ENCODE measurements around the gene B3GAT2. TPM values are rescaled to one million over a fixed set of nuclear protein-coding genes. Genes with fewer than 3 reads are reported as not detected.

Gene B3GAT2
- total RNA-seq, 4 donors from 2014 or later = not detected

GRCh38 chr6:70991253-70991652, 34.4 kb upstream of the B3GAT2 start:
- intact Hi-C loops (cut with DNase I) = no loop called here
- 87 to 88% methylated on average over 2 of the region's 2 CpGs for WGBS, 2 donors
- Histone ChIP-seq H3K27ac (no peak overlapping the region), H3K9me3 (no peaks in the 10 kb centered on the region), H3K4me1 (no peaks in the 10 kb centered on the region), H3K36me3 (no peaks in the 10 kb centered on the region), H3K4me3 (replicated peaks in 1 of 3) (no peak overlapping the region), H3K27me3 (no peaks in the 10 kb centered on the region)
- TF ChIP-seq POLR2A (IDR thresholded peaks at IDR 0.05) (no peak), CTCF (IDR thresholded peaks at IDR 0.05) (no peak)
- DNase-seq = no peak

- H3K27me3 ChIP-seq = no peaks in the 10 kb centered on the region
- no peaks in the 10 kb centered on the region for H3K4me1 ChIP-seq
- no peaks in the 10 kb centered on the region for H3K36me3 ChIP-seq
- WGBS, 2 donors = 64 to 83% methylated on average over 4 of the region's 4 CpGs
- H3K9me3 ChIP-seq = no peaks in the 10 kb centered on the region
- no peak overlapping the region for H3K4me3 ChIP-seq (replicated peaks in 1 of 3)
- no peak overlapping the region for H3K27ac ChIP-seq
- DNase-seq = no peak
- intact Hi-C loops (cut with DNase I) = no loop called here
- TF ChIP-seq CTCF (IDR thresholded peaks at IDR 0.05) = no peak
- no peak for TF ChIP-seq POLR2A (IDR thresholded peaks at IDR 0.05)
These were observed 28.3 kb upstream of the B3GAT2 start for GRCh38 chr6:70985156-70985555.

GRCh38 chr6:70982747-70983146, 25.9 kb upstream of the B3GAT2 start:
- intact Hi-C loops (cut with DNase I) = no loop called here
- no peak overlapping the region for H3K27ac ChIP-seq
- H3K9me3 ChIP-seq = no peaks in the 10 kb centered on the region
- H3K36me3 ChIP-seq = no peaks in the 10 kb centered on the region
- TF ChIP-seq POLR2A (IDR thresholded peaks at IDR 0.05) (no peak), CTCF (IDR thresholded peaks at IDR 0.05) (no peak)
- H3K27me3 ChIP-seq = no peaks in the 10 kb centered on the region
- WGBS, 2 donors = 93% methylated on average over 3 of the region's 3 CpGs
- DNase-seq = no peak
- H3K4me1 ChIP-seq = no peaks in the 10 kb centered on the region
- no peak overlapping the region for H3K4me3 ChIP-seq (replicated peaks in 1 of 3)

GRCh38 chr6:70980727-70981126, 23.9 kb upstream of the B3GAT2 start:
- Histone ChIP-seq H3K27ac (no peak overlapping the region), H3K9me3 (no peaks in the 10 kb centered on the region), H3K36me3 (no peaks in the 10 kb centered on the region), H3K4me1 (no peaks in the 10 kb centered on the region), H3K4me3 (replicated peaks in 1 of 3) (no peak overlapping the region), H3K27me3 (no peaks in the 10 kb centered on the region)
- DNase-seq = no peak
- no peak for TF ChIP-seq POLR2A (IDR thresholded peaks at IDR 0.05)
- TF ChIP-seq CTCF (IDR thresholded peaks at IDR 0.05) = no peak
- intact Hi-C loops (cut with DNase I) = no loop called here
- WGBS, 2 donors = 55 to 69% methylated on average over 4 of the region's 4 CpGs

GRCh38 chr6:70973604-70974003, 16.7 kb upstream of the B3GAT2 start:
- H3K36me3 ChIP-seq = no peaks in the 10 kb centered on the region
- H3K27ac ChIP-seq = no peak overlapping the region
- WGBS, 2 donors = 93 to 97% methylated on average over 3 of the region's 3 CpGs
- H3K4me3 ChIP-seq (replicated peaks in 1 of 3) = no peak overlapping the region
- H3K9me3 ChIP-seq = no peaks in the 10 kb centered on the region
- no peaks in the 10 kb centered on the region for H3K4me1 ChIP-seq
- H3K27me3 ChIP-seq = no peaks in the 10 kb centered on the region
- intact Hi-C loops (cut with DNase I) = no loop called here
- DNase-seq = no peak
- TF ChIP-seq POLR2A (IDR thresholded peaks at IDR 0.05) (no peak), CTCF (IDR thresholded peaks at IDR 0.05) (no peak)
